Measurements from ENCODE around the gene EMID1.

DNA sequence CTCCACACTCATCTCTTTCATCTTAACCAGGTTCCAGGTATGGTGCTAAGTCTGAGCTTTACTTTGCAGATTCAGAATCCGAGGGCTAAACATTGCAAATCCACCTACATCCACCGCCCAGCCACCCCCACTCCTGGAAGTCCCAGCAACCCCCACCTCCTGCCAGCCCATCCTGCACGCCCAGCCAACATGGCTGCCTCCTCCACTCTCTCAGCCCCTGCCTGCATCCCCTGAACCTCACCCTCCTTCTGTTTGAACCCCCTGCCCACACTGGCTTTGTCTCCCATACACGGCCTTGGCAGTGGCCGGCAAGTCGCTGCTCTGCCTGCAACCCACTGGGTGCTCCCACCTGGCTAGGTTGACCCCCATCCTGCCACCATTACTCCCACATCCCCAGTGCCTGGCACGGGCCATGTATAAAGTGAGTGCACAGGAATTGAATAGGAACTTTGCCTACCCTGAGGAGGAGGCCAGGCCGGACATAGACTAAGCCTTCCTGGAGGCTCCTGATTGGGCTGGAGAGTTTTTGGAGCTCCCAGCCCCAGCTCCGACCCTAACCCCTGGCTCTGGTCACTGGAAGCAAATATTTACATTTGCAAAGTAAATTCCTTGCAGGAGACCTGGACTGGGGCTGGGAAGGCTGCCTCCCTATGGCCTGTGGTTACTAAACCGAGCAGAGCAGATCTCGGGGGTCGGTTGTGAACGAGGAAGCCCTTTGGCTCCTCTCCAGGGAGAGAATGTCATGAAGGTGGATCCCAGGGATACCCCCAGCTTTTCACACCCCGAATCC is 14.4 kb downstream of the EMID1 start:
- TF ChIP-seq EZH2 (IDR thresholded peaks at IDR 0.05; ENCODE audit: borderline replicate concordance, low read length) = no peak
- TF ChIP-seq, protein P1, sequence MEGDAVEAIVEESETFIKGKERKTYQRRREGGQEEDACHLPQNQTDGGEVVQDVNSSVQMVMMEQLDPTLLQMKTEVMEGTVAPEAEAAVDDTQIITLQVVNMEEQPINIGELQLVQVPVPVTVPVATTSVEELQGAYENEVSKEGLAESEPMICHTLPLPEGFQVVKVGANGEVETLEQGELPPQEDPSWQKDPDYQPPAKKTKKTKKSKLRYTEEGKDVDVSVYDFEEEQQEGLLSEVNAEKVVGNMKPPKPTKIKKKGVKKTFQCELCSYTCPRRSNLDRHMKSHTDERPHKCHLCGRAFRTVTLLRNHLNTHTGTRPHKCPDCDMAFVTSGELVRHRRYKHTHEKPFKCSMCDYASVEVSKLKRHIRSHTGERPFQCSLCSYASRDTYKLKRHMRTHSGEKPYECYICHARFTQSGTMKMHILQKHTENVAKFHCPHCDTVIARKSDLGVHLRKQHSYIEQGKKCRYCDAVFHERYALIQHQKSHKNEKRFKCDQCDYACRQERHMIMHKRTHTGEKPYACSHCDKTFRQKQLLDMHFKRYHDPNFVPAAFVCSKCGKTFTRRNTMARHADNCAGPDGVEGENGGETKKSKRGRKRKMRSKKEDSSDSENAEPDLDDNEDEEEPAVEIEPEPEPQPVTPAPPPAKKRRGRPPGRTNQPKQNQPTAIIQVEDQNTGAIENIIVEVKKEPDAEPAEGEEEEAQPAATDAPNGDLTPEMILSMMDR (conservative IDR thresholded peaks at IDR 0.05 in 1 of 2, IDR thresholded peaks at IDR 0.05 in 1 of 2; ENCODE audit: extremely low read depth in 1 of 2, insufficient read depth in 1 of 2, low read depth in 1 of 2, low read length in 2 of 2) = no peak
